GM23338 (cell line): ENCODE results near the gene FUT1. TPM values are rescaled to one million over a fixed set of nuclear protein-coding genes. Genes with fewer than 3 reads are reported as not detected.

Experiments used
- ATAC-seq: fragments of 200-7000 bp; cut with Tn5 transposase; 3 replicates; pipeline ENCODE4 v1.9.1; 2020
- DNase-seq: peaks from one replicate; pipeline ENCODE4 v3.0.0-alpha.2; 2015; ENCODE audit warnings: low spot score
- H2AFZ ChIP-seq: fragments of 200-600 bp; sonication (generic); 2 replicates; pipeline ENCODE4 v1.8.0; 2016; ENCODE audit warnings: antibody characterized with exemption, mild to moderate bottlenecking, moderate library complexity
- H3F3A ChIP-seq: fragments of 200-600 bp; sonication (generic); replicated peaks from 2 replicates; pipeline ENCODE4 v1.8.0; 2017; ENCODE audit warnings: antibody characterized with exemption, mixed run types, low read depth
- H3K27ac ChIP-seq: fragments of 200-600 bp; sonication (generic); 2 replicates; pipeline ENCODE4 v1.6.1; 2016; ENCODE audit warnings: low read depth
- H3K27me3 ChIP-seq: fragments of 200-600 bp; sonication (generic); 2 replicates; pipeline ENCODE4 v1.8.0; 2016; ENCODE audit warnings: mild to moderate bottlenecking, mixed run types, moderate library complexity; ENCODE audit not compliant: insufficient read depth
- H3K36me3 ChIP-seq: fragments of 200-600 bp; sonication (generic); 2 replicates; pipeline ENCODE4 v1.8.0; 2016; ENCODE audit warnings: mild to moderate bottlenecking; ENCODE audit not compliant: insufficient read depth
- H3K4me1 ChIP-seq: fragments of 200-600 bp; sonication (generic); 2 replicates; pipeline ENCODE4 v1.8.0; 2016; ENCODE audit warnings: mild to moderate bottlenecking, moderate library complexity; ENCODE audit not compliant: insufficient read depth
- H3K4me2 ChIP-seq: fragments of 200-600 bp; sonication (generic); 2 replicates; pipeline ENCODE4 v1.7.1; 2017; ENCODE audit warnings: mixed run types
- H3K4me3 ChIP-seq: fragments of 200-600 bp; sonication (generic); 2 replicates; pipeline ENCODE4 v1.6.1; 2016; ENCODE audit warnings: mixed run types
- H3K79me2 ChIP-seq: fragments of 200-600 bp; sonication (generic); replicated peaks from 2 replicates; pipeline ENCODE4 v1.8.0; 2017; ENCODE audit warnings: mild to moderate bottlenecking; ENCODE audit not compliant: insufficient read depth
- H3K9me2 ChIP-seq: fragments of 200-600 bp; sonication (generic); 2 replicates; pipeline ENCODE4 v1.8.0; 2017; ENCODE audit not compliant: insufficient read depth
- H4K20me1 ChIP-seq: fragments of 200-600 bp; sonication (generic); replicated peaks from 2 replicates; pipeline ENCODE4 v1.8.0; 2017; ENCODE audit warnings: mild to moderate bottlenecking; ENCODE audit not compliant: insufficient read depth
- H3K27ac Mint-ChIP-seq: 2 replicates; pipeline ENCODE4 v1.8.0; 2020; ENCODE audit warnings: inconsistent platforms, mild to moderate bottlenecking, moderate library complexity, mixed read lengths
- H3K27me3 Mint-ChIP-seq: 3 replicates; pipeline ENCODE4 v1.8.0; 2022; ENCODE audit warnings: low read depth, mild to moderate bottlenecking, moderate library complexity, mixed read lengths, inconsistent platforms; ENCODE audit not compliant: insufficient read depth, poor library complexity
- H3K36me3 Mint-ChIP-seq: 3 replicates; pipeline ENCODE4 v1.8.0; 2021; ENCODE audit warnings: low read depth, mild to moderate bottlenecking, inconsistent platforms, moderate library complexity, mixed read lengths
- H3K4me1 Mint-ChIP-seq: 3 replicates; pipeline ENCODE4 v1.8.0; 2020; ENCODE audit warnings: mild to moderate bottlenecking, inconsistent platforms, mixed read lengths
- H3K4me3 Mint-ChIP-seq: 3 replicates; pipeline ENCODE4 v1.8.0; 2021; ENCODE audit warnings: moderate library complexity, mild to moderate bottlenecking, inconsistent platforms, mixed read lengths
- H3K9me3 Mint-ChIP-seq: 3 replicates; pipeline ENCODE4 v1.8.0; 2020; ENCODE audit warnings: moderate library complexity, mild to moderate bottlenecking, inconsistent platforms, mixed read lengths
- CREB1 ChIP-seq: fragments of 250-450 bp; sonication (Bioruptor Pico); IDR thresholded peaks from 2 replicates; pipeline ENCODE4 v1.5.0; 2020; ENCODE audit warnings: low read depth, mild to moderate bottlenecking, moderate library complexity
- CTCF ChIP-seq, 2 experiments: fragments of 200-600 bp in 1 of 2; sonication (generic) in 1 of 2; conservative IDR thresholded peaks; 2 replicates each; pipeline versions ENCODE4 v1.5.1 to v1.6.1; 2016 to 2017; ENCODE audit warnings: antibody characterized with exemption in 2 of 2, low read depth in 2 of 2, mild to moderate bottlenecking in 2 of 2, moderate library complexity in 1 of 2
- ETS1 ChIP-seq: IDR thresholded peaks from 2 replicates; pipeline ENCODE4 v1.6.1; 2016; ENCODE audit warnings: antibody characterized with exemption
- POLR2AphosphoS5 ChIP-seq: IDR thresholded peaks from 2 replicates; pipeline ENCODE4 v1.6.1; 2016; ENCODE audit warnings: antibody characterized with exemption, low read depth
- REST ChIP-seq: IDR thresholded peaks from one replicate; pipeline ENCODE4 v1.6.1; 2018; ENCODE audit warnings: antibody characterized with exemption; ENCODE audit not compliant: unreplicated experiment
- ZNF114 ChIP-seq: fragments of 250-450 bp; sonication (Bioruptor Pico); IDR thresholded peaks from 2 replicates; pipeline ENCODE4 v1.5.0; 2020; ENCODE audit warnings: mild to moderate bottlenecking, moderate library complexity
- long read RNA-seq: library from polyadenylated mRNA; unstranded; transcript quantifications from one replicate; pipeline ENCODE4 v2.0.0, GENCODE V29; 2020; ENCODE audit not compliant: unreplicated experiment
- polyA plus RNA-seq: library from polyadenylated mRNA; unstranded; fragments of >200 nt; fragmentation: Nextera tagmentation; extraction: Ambion mirVana; gene quantifications from 2 replicates; pipeline ENCODE4 v1.2.1, GENCODE V29; 2016
- total RNA-seq: library from RNA; depleted of rRNA; stranded (reverse); fragments of >200 nt; shearing (Covaris generic); gene quantifications from 2 replicates; pipeline ENCODE4 v1.2.3, GENCODE V29; 2014; rRNA removed

The FUT1 gene
- total RNA-seq = 20.3 and 20.8 TPM in 2 replicates
- 4.4 and 4.7 TPM in 2 replicates for polyA plus RNA-seq
- long read RNA-seq, partial matches to known transcripts = 4 of 9 reads
- long read RNA-seq, other reads (novel, unspliced or antisense) = 5 of 9 reads

- Mint-ChIP-seq H3K27ac (peak within 1 kb of the TSS; percentile 90), H3K27me3 (peaks cover 42% of the 10 kb centered on the region), H3K4me3 (peak within 1 kb of the TSS; percentile 93), H3K36me3 (peaks cover 43% of the 10 kb centered on the region), H3K9me3 (no peaks in the 10 kb centered on the region; the same call in none of the 3 replicates), H3K4me1 (peaks cover 49% of the 10 kb centered on the region)
- Histone ChIP-seq H4K20me1 (peaks cover 11% of the 10 kb centered on the region; the same call in 1 of the 2 replicates), H3K4me3 (peak within 1 kb of the TSS; percentile 98), H3K79me2 (peaks cover 36% of the 10 kb centered on the region), H3K27ac (peak within 1 kb of the TSS; percentile 98), H2AFZ (peak within 1 kb of the TSS; percentile 87), H3K9me2 (no peaks in the 10 kb centered on the region), H3K27me3 (no peaks in the 10 kb centered on the region), H3F3A (peaks cover 17% of the 10 kb centered on the region; the same call in 1 of the 2 replicates), H3K4me1 (peaks cover 40% of the 10 kb centered on the region), H3K4me2 (peak within 1 kb of the TSS; percentile 100), H3K36me3 (0 out of 2 replicates have a peak, but pooled peaks cover 6% of the 10 kb centered on the region)
- ATAC-seq (peak; percentile 85), DNase-seq (peak; percentile 98)
- TF ChIP-seq POLR2AphosphoS5 (peak; percentile 82), ZNF114 (CRISPR knock-in tag) (no peak), ETS1 (peak; percentile 53; the same call in 1 of the 2 replicates), CTCF (conservative IDR thresholded peaks at IDR 0.05; ENCODE audit: low read depth in 2 of 2) (peak in 1 of 2 experiments; percentile 31; a peak in 2 of 4 replicates), REST (peak; percentile 12), CREB1 (peak; percentile 86)
Observed at GRCh38 chr19:48752496-48753365, at the start of gene FUT1. Gene FUT1, minus strand, starts transcription at chr19:48752641. Its CDS starts 1,360 bp downstream, at chr19:48751281.
